Hepatocyte (in vitro differentiated cells): ENCODE measurements around the gene TRIM29.

Experiments
- EZH2phosphoT487 ChIP-seq: fragments of 200-600 bp; sonication (generic); IDR thresholded peaks from one replicate; pipeline ENCODE4 v1.6.1; 2018; ENCODE audit warnings: antibody characterized with exemption, mild to moderate bottlenecking, low read depth, moderate library complexity; ENCODE audit not compliant: unreplicated experiment, severe bottlenecking
- TF ChIP-seq, protein P1 (sequence below): fragments of 200-600 bp; sonication (generic); IDR thresholded peaks from 2 replicates; pipeline ENCODE4 v1.5.1; 2016; ENCODE audit warnings: antibody characterized with exemption, mild to moderate bottlenecking; ENCODE audit not compliant: poor library complexity

GRCh38 chr11:120108785-120109168 lies 29.1 kb downstream of the TRIM29 start:
- TF ChIP-seq, protein P1, sequence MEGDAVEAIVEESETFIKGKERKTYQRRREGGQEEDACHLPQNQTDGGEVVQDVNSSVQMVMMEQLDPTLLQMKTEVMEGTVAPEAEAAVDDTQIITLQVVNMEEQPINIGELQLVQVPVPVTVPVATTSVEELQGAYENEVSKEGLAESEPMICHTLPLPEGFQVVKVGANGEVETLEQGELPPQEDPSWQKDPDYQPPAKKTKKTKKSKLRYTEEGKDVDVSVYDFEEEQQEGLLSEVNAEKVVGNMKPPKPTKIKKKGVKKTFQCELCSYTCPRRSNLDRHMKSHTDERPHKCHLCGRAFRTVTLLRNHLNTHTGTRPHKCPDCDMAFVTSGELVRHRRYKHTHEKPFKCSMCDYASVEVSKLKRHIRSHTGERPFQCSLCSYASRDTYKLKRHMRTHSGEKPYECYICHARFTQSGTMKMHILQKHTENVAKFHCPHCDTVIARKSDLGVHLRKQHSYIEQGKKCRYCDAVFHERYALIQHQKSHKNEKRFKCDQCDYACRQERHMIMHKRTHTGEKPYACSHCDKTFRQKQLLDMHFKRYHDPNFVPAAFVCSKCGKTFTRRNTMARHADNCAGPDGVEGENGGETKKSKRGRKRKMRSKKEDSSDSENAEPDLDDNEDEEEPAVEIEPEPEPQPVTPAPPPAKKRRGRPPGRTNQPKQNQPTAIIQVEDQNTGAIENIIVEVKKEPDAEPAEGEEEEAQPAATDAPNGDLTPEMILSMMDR: no peak
- no peak for TF ChIP-seq EZH2phosphoT487
